Ecto neural progenitor cell (in vitro differentiated cells): ENCODE data around the gene PITPNM3.
A peak's percentile ranks its signal among the peaks of the same experiment; 100 is the strongest.
"Not testable (repeated sequence)": the region's sequence is repeated elsewhere in the genome, so short reads cannot be mapped to it uniquely, and the experiment has no call there.

ENCODE experiments used
- DNase-seq: peaks from one replicate; pipeline ENCODE4 v3.0.0-alpha.2; 2018; ENCODE audit warnings: low spot score

The PITPNM3 gene

GRCh38 chr17:6556121-6557039 is at the start of gene PITPNM3:
Gene PITPNM3, minus strand, starts transcription at chr17:6556555. Its CDS starts 149 bp downstream, at chr17:6556406.
- peak; percentile 69 for DNase-seq

GRCh38 chr17:6605142-6605541 is 48.8 kb upstream of the PITPNM3 start:
- no peak for DNase-seq

- DNase-seq: no peak
Measured at GRCh38 chr17:6603744-6604325, 47.5 kb upstream of the PITPNM3 start.

DNA sequence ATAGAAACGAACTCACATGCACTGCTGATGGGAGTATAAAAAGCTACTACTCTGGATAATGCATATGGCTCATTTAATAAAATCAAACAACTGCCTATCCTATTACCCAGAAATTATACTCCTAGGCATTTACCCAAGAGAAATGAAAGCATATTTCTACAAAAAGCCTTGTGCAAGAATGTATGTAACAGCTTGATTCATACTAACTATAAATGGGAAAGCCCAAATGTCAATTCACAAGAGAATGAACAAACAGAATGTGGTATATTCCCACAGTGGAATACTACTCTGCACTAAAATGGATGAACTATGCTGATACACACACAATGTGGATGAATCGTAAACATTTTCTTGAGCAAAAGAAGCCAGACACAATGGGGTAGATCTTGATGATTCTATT is 45.8 kb upstream of the PITPNM3 start:
- no peak for DNase-seq

GRCh38 chr17:6599364-6599763 is 43.0 kb upstream of the PITPNM3 start:
- DNase-seq: no peak

- DNase-seq: no peak
Measured at GRCh38 chr17:6597727-6598126, 41.4 kb upstream of the PITPNM3 start.

- no peak for DNase-seq
Measured at GRCh38 chr17:6596941-6597340, 40.6 kb upstream of the PITPNM3 start.

DNA sequence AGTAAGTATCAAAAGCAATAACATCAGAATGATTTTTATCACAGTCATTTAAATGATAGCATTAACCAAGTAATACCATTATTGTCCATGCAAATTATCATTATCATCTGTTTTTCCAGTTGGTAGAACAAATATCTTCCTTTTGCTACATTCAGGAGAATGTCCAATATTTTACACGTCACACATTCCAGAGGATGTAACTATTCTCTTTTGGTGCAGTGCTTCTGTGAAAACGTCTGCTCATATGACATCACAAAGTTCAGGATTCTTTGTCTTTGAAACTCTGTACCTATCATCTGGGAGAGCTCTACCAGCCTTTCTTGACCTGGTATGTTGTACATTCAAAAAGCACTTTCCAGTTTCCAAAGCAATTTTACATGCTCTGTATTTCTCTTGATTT is 40.2 kb upstream of the PITPNM3 start:
- no peak for DNase-seq

GRCh38 chr17:6596081-6596480 is 39.7 kb upstream of the PITPNM3 start:
- DNase-seq: no peak

DNA sequence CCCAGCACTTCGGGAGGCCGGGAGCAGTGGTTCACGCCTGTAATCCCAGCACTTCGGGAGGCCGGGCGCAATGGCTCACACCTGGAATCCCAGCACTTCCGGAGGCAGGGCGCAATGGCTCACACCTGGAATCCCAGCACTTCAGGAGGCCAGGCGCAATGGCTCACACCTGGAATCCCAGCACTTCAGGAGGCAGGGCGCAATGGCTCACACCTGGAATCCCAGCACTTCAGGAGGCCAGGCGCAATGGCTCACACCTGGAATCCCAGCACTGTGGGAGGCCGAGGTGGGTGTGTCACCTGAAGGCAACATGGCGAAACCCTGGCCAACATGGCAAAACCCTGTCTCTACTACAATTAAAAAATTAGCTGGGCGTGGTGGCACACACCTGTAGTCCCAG is 37.0 kb upstream of the PITPNM3 start:
- not testable (repeated sequence) for DNase-seq

DNA sequence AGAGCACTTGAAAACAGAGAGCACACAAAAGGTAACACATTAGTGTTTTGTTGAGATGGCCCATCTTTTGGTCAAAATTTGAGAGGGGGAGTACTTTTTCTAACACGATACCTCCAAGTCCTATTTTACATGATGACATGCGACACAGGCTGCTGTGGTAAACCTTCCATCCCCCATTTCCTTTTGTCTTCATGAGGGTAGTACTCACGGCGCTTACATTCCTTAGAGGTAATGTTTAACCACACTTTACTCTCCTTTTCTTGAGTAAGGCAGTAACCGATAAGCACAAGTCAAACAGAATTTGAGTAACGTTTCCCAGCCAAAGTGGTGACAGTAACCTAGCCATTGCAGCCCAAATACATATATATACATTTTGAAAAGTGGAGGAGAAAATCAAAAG is 35.8 kb upstream of the PITPNM3 start:
- no peak for DNase-seq

DNA sequence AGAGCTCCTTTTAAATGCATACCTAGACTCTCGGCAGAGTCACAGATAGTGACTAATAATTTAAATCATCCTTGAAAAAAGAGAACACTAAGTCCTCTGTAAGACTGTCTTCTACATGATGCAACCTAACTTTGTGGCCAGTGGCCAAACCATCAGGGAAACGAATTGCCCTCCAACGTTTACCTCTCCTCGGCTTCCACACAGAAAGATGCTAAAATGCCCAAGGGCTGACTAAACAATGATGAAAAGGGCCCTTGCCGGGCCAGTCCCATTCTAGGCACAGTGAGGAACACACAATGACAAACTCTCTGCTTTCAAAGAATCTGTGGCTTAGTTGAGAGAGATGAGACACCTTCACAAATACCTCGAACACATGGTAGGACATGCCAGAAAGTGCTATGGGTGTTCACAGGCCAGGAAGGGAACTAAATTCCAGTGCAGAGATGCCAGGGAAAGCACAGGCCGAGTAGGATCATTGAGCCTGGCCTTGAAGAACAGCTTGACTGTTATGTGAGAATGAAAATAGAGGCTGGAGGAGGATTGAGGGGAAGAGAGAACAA is 35.3 kb upstream of the PITPNM3 start:
- DNase-seq: no peak

- DNase-seq: no peak
Measured at GRCh38 chr17:6589266-6589946, 33.1 kb upstream of the PITPNM3 start.

DNA sequence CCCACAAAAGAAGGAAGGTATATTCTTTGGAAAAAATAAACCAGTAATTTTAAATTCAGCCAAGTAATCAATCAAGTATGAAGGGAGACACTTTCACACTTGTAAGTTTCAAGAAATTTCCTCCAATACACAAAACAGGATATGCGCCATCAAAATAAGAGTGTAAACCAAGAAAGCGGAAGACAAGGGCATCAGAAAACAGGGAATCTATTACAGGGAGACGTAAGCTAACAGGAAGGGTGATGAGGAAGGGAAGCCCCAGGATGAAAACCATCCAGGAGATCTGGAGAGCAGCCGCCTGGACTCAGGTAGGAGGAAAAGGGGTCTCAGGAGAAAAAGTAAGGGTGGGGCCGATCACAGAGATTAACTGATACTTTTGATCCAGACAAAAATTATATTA is 31.8 kb upstream of the PITPNM3 start:
- DNase-seq: no peak

- DNase-seq: no peak
Measured at GRCh38 chr17:6587310-6587709, 31.0 kb upstream of the PITPNM3 start.

DNA sequence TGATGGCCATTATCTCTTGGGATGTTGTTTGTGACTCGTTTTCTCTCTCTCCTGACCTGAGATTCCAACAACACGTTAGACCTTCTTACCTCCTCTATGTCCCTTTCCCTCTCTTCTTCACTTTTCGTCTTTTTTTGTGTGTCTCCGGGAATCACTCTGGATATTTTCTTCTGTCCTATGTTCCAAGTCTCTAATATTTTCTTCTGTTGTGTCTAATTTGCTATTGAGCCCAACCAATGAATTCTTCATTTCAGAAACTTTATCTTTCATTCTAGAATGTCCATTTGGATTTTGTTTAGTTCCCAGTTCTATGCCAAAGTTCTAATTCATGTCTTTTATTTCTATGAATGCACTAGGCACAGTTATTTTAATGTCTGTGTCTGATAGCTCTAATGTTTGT is 27.1 kb upstream of the PITPNM3 start:
- DNase-seq: no peak

DNA sequence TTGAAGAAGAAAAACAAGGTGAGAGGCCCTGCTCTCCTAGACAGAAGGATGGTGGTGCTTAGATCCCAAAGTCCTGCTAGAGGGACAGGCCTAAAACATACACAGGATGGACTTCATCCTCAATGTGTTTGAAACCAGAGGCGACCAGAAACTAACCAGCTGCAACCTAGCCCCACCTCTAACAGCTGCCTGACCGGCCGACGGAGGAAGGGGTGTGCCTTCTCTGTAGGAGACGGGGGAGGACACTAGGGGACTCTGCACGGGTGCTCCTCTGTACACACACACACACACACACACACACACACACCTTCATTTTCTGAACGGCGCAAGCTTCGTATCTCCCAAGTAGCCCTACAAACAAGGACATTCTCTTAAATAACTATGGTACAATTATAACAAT is 24.3 kb upstream of the PITPNM3 start:
- DNase-seq: no peak

GRCh38 chr17:6578491-6578890 is 22.1 kb upstream of the PITPNM3 start:
- DNase-seq: no peak

DNA sequence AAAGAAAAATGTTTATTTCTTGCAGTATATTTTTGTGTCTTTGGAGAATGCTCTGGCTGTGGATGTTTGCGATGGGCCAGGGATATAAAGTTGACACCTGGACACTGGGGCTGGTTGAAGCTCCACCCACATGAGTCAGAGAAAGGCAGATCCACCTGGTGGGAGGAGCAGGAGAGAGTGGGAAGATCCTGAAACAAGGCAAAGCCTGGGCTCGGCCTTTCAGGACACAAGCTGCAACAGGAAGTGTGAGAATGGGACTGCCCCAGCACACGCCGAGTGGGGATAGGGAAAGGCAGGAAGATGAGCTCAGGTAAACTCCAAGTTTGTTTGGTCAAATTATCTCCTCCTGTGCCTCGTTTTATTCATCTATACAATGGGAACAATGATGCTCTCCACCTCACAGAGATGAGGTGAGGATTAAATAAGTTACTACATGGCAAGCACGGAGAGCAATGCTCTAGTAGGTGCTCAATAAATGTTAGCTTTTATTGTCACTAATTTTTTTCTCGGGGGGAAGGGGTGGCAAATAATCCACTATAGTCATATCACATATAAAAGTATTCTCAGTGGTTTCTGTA is 21.4 kb upstream of the PITPNM3 start:
- DNase-seq: no peak

- no peak for DNase-seq
Measured at GRCh38 chr17:6576038-6576785, 19.9 kb upstream of the PITPNM3 start.

GRCh38 chr17:6575596-6575988 is 19.2 kb upstream of the PITPNM3 start:
- no peak for DNase-seq
